ENCODE data around the gene CACNA1C.

The CACNA1C gene

GRCh38 chr12:2238111-2238510 is 185.3 kb downstream of the CACNA1C start:
- DNase-seq (ENCODE audit: low read depth): no peak

GRCh38 chr12:2239381-2239871 is 186.6 kb downstream of the CACNA1C start:
- no peak overlapping the region for H3K4me3 ChIP-seq (ENCODE audit: low read depth, low read length)
- no peak for DNase-seq (ENCODE audit: low read depth)
- no peak for TF ChIP-seq MYC (IDR thresholded peaks at IDR 0.05; ENCODE audit: low read depth, low read length)
- no peak for TF ChIP-seq CTCF (IDR thresholded peaks at IDR 0.05; ENCODE audit: low read depth, low read length)
- no peak for TF ChIP-seq POLR2A (IDR thresholded peaks at IDR 0.05; ENCODE audit: extremely low read depth, insufficient read length)
- TF ChIP-seq MAX (IDR thresholded peaks at IDR 0.05; ENCODE audit: low read depth, low read length): no peak

More at GRCh38 chr12:2238111-2238510, 185.3 kb downstream of the CACNA1C start:
- TF ChIP-seq MAX (IDR thresholded peaks at IDR 0.05; ENCODE audit: low read depth, low read length): no peak
- no peak for TF ChIP-seq MYC (IDR thresholded peaks at IDR 0.05; ENCODE audit: low read depth, low read length)
- no peak for TF ChIP-seq POLR2A (IDR thresholded peaks at IDR 0.05; ENCODE audit: extremely low read depth, insufficient read length)
- no peak for TF ChIP-seq CTCF (IDR thresholded peaks at IDR 0.05; ENCODE audit: low read depth, low read length)
- H3K4me3 ChIP-seq (ENCODE audit: low read depth, low read length): no peak overlapping the region

GRCh38 chr12:2240390-2240789 is 187.6 kb downstream of the CACNA1C start:
- no peak for TF ChIP-seq MAX (IDR thresholded peaks at IDR 0.05; ENCODE audit: low read depth, low read length)
- TF ChIP-seq CTCF (IDR thresholded peaks at IDR 0.05; ENCODE audit: low read depth, low read length): no peak
- no peak for TF ChIP-seq POLR2A (IDR thresholded peaks at IDR 0.05; ENCODE audit: extremely low read depth, insufficient read length)
- no peak for TF ChIP-seq MYC (IDR thresholded peaks at IDR 0.05; ENCODE audit: low read depth, low read length)
- no peak overlapping the region for H3K4me3 ChIP-seq (ENCODE audit: low read depth, low read length)
- no peak for DNase-seq (ENCODE audit: low read depth)

GRCh38 chr12:2240984-2241383 is 188.2 kb downstream of the CACNA1C start:
- TF ChIP-seq MYC (IDR thresholded peaks at IDR 0.05; ENCODE audit: low read depth, low read length) (no peak), POLR2A (IDR thresholded peaks at IDR 0.05; ENCODE audit: extremely low read depth, insufficient read length) (no peak), MAX (IDR thresholded peaks at IDR 0.05; ENCODE audit: low read depth, low read length) (no peak), CTCF (IDR thresholded peaks at IDR 0.05; ENCODE audit: low read depth, low read length) (no peak)
- H3K4me3 ChIP-seq (ENCODE audit: low read depth, low read length): no peak overlapping the region
- peak; percentile 17 for DNase-seq (ENCODE audit: low read depth)

- no peak overlapping the region for H3K4me3 ChIP-seq (ENCODE audit: low read depth, low read length)
- TF ChIP-seq POLR2A (IDR thresholded peaks at IDR 0.05; ENCODE audit: extremely low read depth, insufficient read length): no peak
- TF ChIP-seq MYC (IDR thresholded peaks at IDR 0.05; ENCODE audit: low read depth, low read length): no peak
- DNase-seq (ENCODE audit: low read depth): no peak
These were observed 189.4 kb downstream of the CACNA1C start for GRCh38 chr12:2242216-2242615.

GRCh38 chr12:2242816-2243215 is 190.0 kb downstream of the CACNA1C start:
- no peak for TF ChIP-seq POLR2A (IDR thresholded peaks at IDR 0.05; ENCODE audit: extremely low read depth, insufficient read length)
- no peak for TF ChIP-seq MAX (IDR thresholded peaks at IDR 0.05; ENCODE audit: low read depth, low read length)
- no peak for TF ChIP-seq CTCF (IDR thresholded peaks at IDR 0.05; ENCODE audit: low read depth, low read length)
- TF ChIP-seq MYC (IDR thresholded peaks at IDR 0.05; ENCODE audit: low read depth, low read length): no peak
- H3K4me3 ChIP-seq (ENCODE audit: low read depth, low read length): no peak overlapping the region
- no peak for DNase-seq (ENCODE audit: low read depth)
